ENCODE results near the gene CHAMP1. TPM values are rescaled to one million over a fixed set of nuclear protein-coding genes. Genes with fewer than 3 reads are reported as not detected.
"Not testable (repeated sequence)": the region's sequence is repeated elsewhere in the genome, so short reads cannot be mapped to it uniquely, and the experiment has no call there.

Gene CHAMP1
- total RNA-seq, 1 donor from 2014 or later, result 25.4 TPM

GRCh38 chr13:114338959-114339358 lies 24.7 kb downstream of the CHAMP1 start:
- no peak for TF ChIP-seq EZH2 (IDR thresholded peaks at IDR 0.05)
- no peak for TF ChIP-seq CTCF (IDR thresholded peaks at IDR 0.05)
- no peak for TF ChIP-seq EZH2phosphoT487 (IDR thresholded peaks at IDR 0.05)
- Histone ChIP-seq H2AFZ (replicated peaks) (no peak overlapping the region), H4K20me1 (ENCODE audit: low read depth) (no peaks in the 10 kb centered on the region), H3K4me3 (no peak overlapping the region), H3F3A (ENCODE audit: low read depth) (peaks cover 15% of the 10 kb centered on the region), H3K4me2 (peak overlapping the region; percentile 39), H3K9me3 (ENCODE audit: low read depth) (no peaks in the 10 kb centered on the region), H3K36me3 (no peaks in the 10 kb centered on the region), H3K9ac (no peak overlapping the region), H3K27ac (no peak overlapping the region), H3K27me3 (no peaks in the 10 kb centered on the region), H3K4me1 (peaks cover 25% of the 10 kb centered on the region), H3K79me2 (ENCODE audit: low read depth) (no peaks in the 10 kb centered on the region)
- Mint-ChIP-seq H3K9me3 (no peaks in the 10 kb centered on the region), H3K36me3 (peaks cover 2% of the 10 kb centered on the region), H3K27ac (no peak overlapping the region), H3K4me3 (no peak overlapping the region), H3K27me3 (ENCODE audit: insufficient read depth, low read depth) (peaks cover 3% of the 10 kb centered on the region), H3K4me1 (peaks cover 3% of the 10 kb centered on the region)
- DNase-seq (ENCODE audit: low spot score), result no peak

- Histone ChIP-seq H3K79me2 (ENCODE audit: low read depth) (no peaks in the 10 kb centered on the region), H3K27me3 (no peaks in the 10 kb centered on the region), H3K9ac (no peak overlapping the region), H4K20me1 (ENCODE audit: low read depth) (no peaks in the 10 kb centered on the region), H3K4me1 (peaks cover 25% of the 10 kb centered on the region), H3K4me2 (no peak overlapping the region), H3F3A (ENCODE audit: low read depth) (peaks cover 15% of the 10 kb centered on the region), H3K4me3 (no peak overlapping the region), H3K27ac (no peak overlapping the region), H3K36me3 (no peaks in the 10 kb centered on the region), H2AFZ (replicated peaks) (no peak overlapping the region), H3K9me3 (ENCODE audit: low read depth) (no peaks in the 10 kb centered on the region)
- TF ChIP-seq CTCF (IDR thresholded peaks at IDR 0.05) (peak; percentile 58), EZH2 (IDR thresholded peaks at IDR 0.05) (no peak)
- Mint-ChIP-seq H3K27me3 (ENCODE audit: insufficient read depth, low read depth) (peaks cover 3% of the 10 kb centered on the region), H3K4me1 (peaks cover 3% of the 10 kb centered on the region), H3K27ac (no peak overlapping the region), H3K36me3 (peaks cover 2% of the 10 kb centered on the region), H3K9me3 (no peaks in the 10 kb centered on the region), H3K4me3 (no peak overlapping the region)
- no peak for DNase-seq (ENCODE audit: low spot score)
Observed at GRCh38 chr13:114339857-114340534, 25.7 kb downstream of the CHAMP1 start.

- H3K9me3 ChIP-seq (ENCODE audit: low read depth), result no peaks in the 10 kb centered on the region
- H3K36me3 ChIP-seq, result no peaks in the 10 kb centered on the region
- H3K4me3 ChIP-seq, result no peak overlapping the region
- Mint-ChIP-seq H3K36me3 (peaks cover 2% of the 10 kb centered on the region), H3K27ac (no peak overlapping the region), H3K27me3 (ENCODE audit: insufficient read depth, low read depth) (peaks cover 4% of the 10 kb centered on the region), H3K9me3 (no peaks in the 10 kb centered on the region), H3K4me3 (no peak overlapping the region), H3K4me1 (peaks cover 3% of the 10 kb centered on the region)
- no peak overlapping the region for H3K4me2 ChIP-seq
- H3K79me2 ChIP-seq (ENCODE audit: low read depth), result no peaks in the 10 kb centered on the region
- peak overlapping the region; percentile 20 for H2AFZ ChIP-seq (replicated peaks)
- peak overlapping the region; percentile 49 for H3K27ac ChIP-seq
- no peak for DNase-seq (ENCODE audit: low spot score)
- peaks cover 25% of the 10 kb centered on the region for H3K4me1 ChIP-seq
- TF ChIP-seq CTCF (IDR thresholded peaks at IDR 0.05) (no peak), EZH2phosphoT487 (IDR thresholded peaks at IDR 0.05) (no peak)
- H3F3A ChIP-seq (ENCODE audit: low read depth), result peaks cover 15% of the 10 kb centered on the region
- H4K20me1 ChIP-seq (ENCODE audit: low read depth), result no peaks in the 10 kb centered on the region
- H3K27me3 ChIP-seq, result no peaks in the 10 kb centered on the region
- H3K9ac ChIP-seq, result no peak overlapping the region
Observed at GRCh38 chr13:114341003-114341777, 26.9 kb downstream of the CHAMP1 start.

GRCh38 chr13:114347256-114347655 lies 33.0 kb downstream of the CHAMP1 start:
- H3K4me2 ChIP-seq; H3K4me3 Mint-ChIP-seq; DNase-seq (ENCODE audit: low spot score); H3K27ac ChIP-seq; H3K27me3 Mint-ChIP-seq (ENCODE audit: insufficient read depth, low read depth); H3K36me3 ChIP-seq; H3K9me3 ChIP-seq (ENCODE audit: low read depth); H2AFZ ChIP-seq (replicated peaks); H3K36me3 Mint-ChIP-seq; H3F3A ChIP-seq (ENCODE audit: low read depth); H3K9ac ChIP-seq; H3K9me3 Mint-ChIP-seq; H3K4me3 ChIP-seq; H4K20me1 ChIP-seq (ENCODE audit: low read depth); H3K27me3 ChIP-seq; H3K27ac Mint-ChIP-seq; H3K4me1 Mint-ChIP-seq; H3K79me2 ChIP-seq (ENCODE audit: low read depth): not testable (repeated sequence)
- H3K4me1 ChIP-seq, result peaks cover 22% of the 10 kb centered on the region
